Transverse colon (tissue), 3 donors: Measurements from ENCODE around the gene HELZ.

Experiments
- CTCF ChIP-seq, 5 experiments: fragments of 200-600 bp in 3 of 5; fragments of 450-650 bp in 2 of 5; sonication (generic) in 3 of 5; IDR thresholded peaks; 1 replicate in 2 of 5; 2 replicates in 3 of 5; pipeline ENCODE4 v1.5.1; 2016 to 2017; ENCODE audit warnings: antibody characterized with exemption in 5 of 5, inconsistent platforms in 3 of 5, mild to moderate bottlenecking in 2 of 5, moderate library complexity in 1 of 5
- POLR2A ChIP-seq: fragments of 450-650 bp; IDR thresholded peaks from one replicate; pipeline ENCODE4 v1.6.1; 2016; ENCODE audit warnings: antibody characterized with exemption, mild to moderate bottlenecking, moderate library complexity

GRCh38 chr17:67098006-67098405 lies 147.0 kb downstream of the HELZ start:
- TF ChIP-seq CTCF (IDR thresholded peaks at IDR 0.05) (no peak), POLR2A (no peak)
